BE2C (cell line): ENCODE results near the gene GNA14.

ENCODE experiments used
- DNase-seq: peaks from one replicate; pipeline ENCODE4 v3.0.0-alpha.2; 2020
- H3K27me3 ChIP-seq: fragments of 250-450 bp; sonication (Bioruptor Pico); 2 replicates; pipeline ENCODE4 v1.5.1; 2020; ENCODE audit warnings: mild to moderate bottlenecking
- H3K36me3 ChIP-seq: fragments of 250-450 bp; sonication (Bioruptor Pico); 2 replicates; pipeline ENCODE4 v1.5.1; 2020; ENCODE audit warnings: mild to moderate bottlenecking
- H3K4me1 ChIP-seq: fragments of 250-450 bp; sonication (Bioruptor Pico); 2 replicates; pipeline ENCODE4 v1.5.1; 2020
- H3K4me3 ChIP-seq: 2 replicates; pipeline ENCODE4 v1.5.1; 2011; ENCODE audit warnings: low read depth, low read length
- H3K9me3 ChIP-seq: fragments of 250-450 bp; sonication (Bioruptor Pico); 2 replicates; pipeline ENCODE4 v1.5.1; 2020
- CTCF ChIP-seq: IDR thresholded peaks from 2 replicates; pipeline ENCODE4 v1.5.1; 2012; ENCODE audit warnings: mild to moderate bottlenecking, low read depth, low read length

The GNA14 gene

GRCh38 chr9:77429928-77430327 is 218.2 kb downstream of the GNA14 start:
- DNase-seq: no peak
- Histone ChIP-seq H3K4me3 (no peak overlapping the region), H3K36me3 (no peaks in the 10 kb centered on the region)

GRCh38 chr9:77427256-77427927 is 220.7 kb downstream of the GNA14 start:
- Histone ChIP-seq H3K4me3 (no peak overlapping the region), H3K27me3 (no peaks in the 10 kb centered on the region), H3K36me3 (no peaks in the 10 kb centered on the region), H3K9me3 (no peaks in the 10 kb centered on the region), H3K4me1 (peaks cover 5% of the 10 kb centered on the region; the same call in 1 of the 2 replicates)
- DNase-seq: peak; percentile 26
- TF ChIP-seq CTCF: no peak

More at GRCh38 chr9:77429928-77430327, 218.2 kb downstream of the GNA14 start:
- H3K27me3 ChIP-seq: no peaks in the 10 kb centered on the region
- TF ChIP-seq CTCF: no peak
- peaks cover 13% of the 10 kb centered on the region for H3K4me1 ChIP-seq
- H3K9me3 ChIP-seq: no peaks in the 10 kb centered on the region

GRCh38 chr9:77426712-77427111 is 221.4 kb downstream of the GNA14 start:
- H3K27me3 ChIP-seq: no peaks in the 10 kb centered on the region
- no peak for DNase-seq
- H3K4me3 ChIP-seq: no peak overlapping the region
- no peak for TF ChIP-seq CTCF
- H3K9me3 ChIP-seq: no peaks in the 10 kb centered on the region
- peaks cover 5% of the 10 kb centered on the region; the same call in 1 of the 2 replicates for H3K4me1 ChIP-seq
- H3K36me3 ChIP-seq: no peaks in the 10 kb centered on the region

GRCh38 chr9:77424993-77425392 is 223.1 kb downstream of the GNA14 start:
- H3K27me3 ChIP-seq: no peaks in the 10 kb centered on the region
- no peak overlapping the region for H3K4me3 ChIP-seq
- peaks cover 5% of the 10 kb centered on the region; the same call in 1 of the 2 replicates for H3K4me1 ChIP-seq
- TF ChIP-seq CTCF: no peak
- no peak for DNase-seq
- no peaks in the 10 kb centered on the region for H3K9me3 ChIP-seq
- no peaks in the 10 kb centered on the region for H3K36me3 ChIP-seq

- no peak for TF ChIP-seq CTCF
- Histone ChIP-seq H3K9me3 (no peaks in the 10 kb centered on the region), H3K4me1 (peaks cover 5% of the 10 kb centered on the region; the same call in 1 of the 2 replicates), H3K27me3 (no peaks in the 10 kb centered on the region), H3K4me3 (no peak overlapping the region), H3K36me3 (no peaks in the 10 kb centered on the region)
- no peak for DNase-seq
Observed at GRCh38 chr9:77423841-77424240, 224.3 kb downstream of the GNA14 start.

GRCh38 chr9:77422969-77423368 is 225.2 kb downstream of the GNA14 start:
- no peaks in the 10 kb centered on the region for H3K9me3 ChIP-seq
- no peaks in the 10 kb centered on the region for H3K36me3 ChIP-seq
- DNase-seq: no peak
- no peak for TF ChIP-seq CTCF
- H3K4me3 ChIP-seq: no peak overlapping the region
- peaks cover 5% of the 10 kb centered on the region; the same call in 1 of the 2 replicates for H3K4me1 ChIP-seq
- no peaks in the 10 kb centered on the region for H3K27me3 ChIP-seq
